Effector memory CD8-positive, alpha-beta T cell (primary cell): Measurements from ENCODE around the gene CXCL9.
A peak's percentile ranks its signal among the peaks of the same experiment; 100 is the strongest.
"Not testable (repeated sequence)": the region's sequence is repeated elsewhere in the genome, so short reads cannot be mapped to it uniquely, and the experiment has no call there.

ENCODE experiments used
- ATAC-seq: fragments of 150-1000 bp; cut with Tn5 transposase; replicated peaks from 2 replicates; pipeline ENCODE4 v1.10.0; 2021; ENCODE audit warnings: mild to moderate bottlenecking, moderate library complexity
- DNase-seq, 3 experiments: peaks; one replicate each; pipeline ENCODE4 v3.0.0; 2021
- H3K27ac Mint-ChIP-seq, 2 donors: one replicate each; pipeline ENCODE4 v1.8.0; 2022; ENCODE audit warnings: mild to moderate bottlenecking in 2 of 2, mixed read lengths in 2 of 2, moderate library complexity in 2 of 2
- H3K27me3 Mint-ChIP-seq, 2 donors: one replicate each; pipeline ENCODE4 v1.8.0; 2022; ENCODE audit warnings: mixed read lengths in 2 of 2
- H3K36me3 Mint-ChIP-seq: one replicate; pipeline ENCODE4 v1.8.0; 2022; ENCODE audit warnings: mild to moderate bottlenecking, moderate library complexity, mixed read lengths; ENCODE audit not compliant: insufficient read depth
- H3K4me1 Mint-ChIP-seq, 2 donors: one replicate each; pipeline ENCODE4 v1.8.0; 2022; ENCODE audit warnings: low read depth in 2 of 2, mixed read lengths in 2 of 2
- H3K4me3 Mint-ChIP-seq, 2 donors: one replicate each; pipeline ENCODE4 v1.8.0; 2022; ENCODE audit warnings: mild to moderate bottlenecking in 2 of 2, mixed read lengths in 2 of 2, moderate library complexity in 2 of 2
- H3K9me3 Mint-ChIP-seq, 2 donors: one replicate each; pipeline ENCODE4 v1.8.0; 2022; ENCODE audit warnings: mixed read lengths in 2 of 2
- total RNA-seq, 9 experiments: gene quantifications; one replicate each; lab custom pipeline; 2026; lab: John Stamatoyannopoulos, UW

CXCL9 gene
- 0 to 2.8 (median 0.11) reads per million in 9 experiments for total RNA-seq

DNA sequence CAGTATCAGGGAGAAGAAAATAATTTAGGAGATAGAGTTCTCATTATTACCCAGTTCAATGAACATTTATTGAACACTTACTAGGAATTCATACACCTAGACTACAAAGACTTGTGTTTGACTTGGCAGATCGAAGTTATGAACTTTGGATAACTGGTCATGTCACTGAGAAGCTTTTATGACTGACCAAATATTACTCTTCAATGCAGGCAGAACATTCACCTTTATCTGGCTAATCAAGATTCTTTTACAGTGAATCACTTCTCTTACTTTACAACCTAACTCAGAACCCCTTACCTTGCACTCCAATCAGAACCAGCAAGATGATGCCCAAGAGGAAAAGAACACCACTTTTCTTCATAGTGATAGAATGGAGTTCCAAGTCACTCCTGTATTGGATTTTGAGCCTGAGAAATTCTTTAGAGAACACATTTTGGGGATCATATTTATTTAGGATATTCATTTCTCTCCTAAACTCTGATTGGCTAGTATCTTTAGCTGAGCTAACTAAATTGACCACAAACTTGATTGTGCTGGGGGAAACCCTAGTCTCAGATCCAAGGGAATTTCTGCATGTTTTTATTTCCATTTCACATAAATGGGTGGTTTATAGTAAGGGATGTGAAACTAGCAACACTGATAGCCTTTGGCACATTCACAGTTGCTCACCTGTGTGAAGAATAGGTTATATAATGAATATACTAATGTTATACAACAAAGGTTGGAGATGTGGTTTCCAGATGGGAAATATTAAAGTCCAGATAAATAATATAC is at the start of gene CXCL9:
Gene CXCL9, minus strand, starts transcription at position 421 of the 774 bp plus-strand sequence. Its CDS starts 60 bp downstream, at position 361.
- Mint-ChIP-seq H3K9me3 (no peaks in the 10 kb centered on the region), H3K4me3 (no peak within 1 kb of the TSS), H3K27me3 (peaks cover 30 to 43% of the 10 kb centered on the region in 2 donors), H3K4me1 (no peaks in the 10 kb centered on the region), H3K36me3 (no peaks in the 10 kb centered on the region), H3K27ac (no peak within 1 kb of the TSS)
- no peak for ATAC-seq
- no peak for DNase-seq

DNA sequence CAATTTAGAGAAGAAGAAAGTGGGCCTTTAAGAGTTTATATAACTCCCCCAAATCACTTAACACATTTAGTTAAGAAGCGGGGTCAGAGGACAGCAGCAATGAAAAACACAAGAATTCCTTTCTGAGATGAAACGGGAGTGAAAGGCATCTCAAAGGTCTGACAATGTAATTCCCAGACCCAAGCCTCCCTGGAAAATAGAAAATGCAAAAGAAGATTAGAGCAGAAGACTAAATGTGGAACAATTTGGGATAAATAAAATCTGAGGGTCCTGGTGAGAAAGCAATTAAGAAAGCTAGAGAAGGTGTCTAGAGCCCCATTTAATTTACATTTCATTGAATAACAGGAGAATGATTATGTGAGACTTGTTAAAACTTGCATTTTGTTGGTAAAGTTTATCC is 48.1 kb upstream of the CXCL9 start:
- no peak overlapping the region for H3K27ac Mint-ChIP-seq
- no peaks in the 10 kb centered on the region for H3K36me3 Mint-ChIP-seq
- no peak for ATAC-seq
- no peaks in the 10 kb centered on the region for H3K9me3 Mint-ChIP-seq
- H3K4me1 Mint-ChIP-seq, result no peaks in the 10 kb centered on the region
- no peak for DNase-seq
- no peak overlapping the region for H3K4me3 Mint-ChIP-seq
- peaks cover 7 to 14% of the 10 kb centered on the region in 2 donors for H3K27me3 Mint-ChIP-seq

DNA sequence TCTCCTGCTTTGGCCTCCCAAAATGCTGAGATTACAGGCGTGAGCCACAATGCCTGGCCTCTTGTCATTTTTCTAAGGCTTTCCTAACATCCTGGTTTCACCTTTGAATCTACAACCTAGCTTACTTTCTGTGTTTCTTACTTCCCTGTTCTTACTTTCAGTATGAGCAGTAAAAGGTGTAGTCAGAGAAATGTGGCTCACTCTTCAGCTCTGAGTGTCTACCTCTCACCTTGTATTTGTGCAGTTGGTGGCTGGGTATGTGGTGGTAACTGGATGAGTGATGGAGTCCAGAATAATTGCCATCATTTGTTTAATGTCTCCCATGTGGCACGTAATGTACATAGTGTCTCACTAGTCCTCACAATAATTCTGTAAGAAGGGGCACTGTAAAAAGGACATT is 47.7 kb upstream of the CXCL9 start:
- DNase-seq (no peak), ATAC-seq (no peak)
- Mint-ChIP-seq H3K36me3 (no peaks in the 10 kb centered on the region), H3K27me3 (peaks cover 7 to 14% of the 10 kb centered on the region in 2 donors), H3K27ac (no peak overlapping the region), H3K4me1 (no peaks in the 10 kb centered on the region), H3K9me3 (no peaks in the 10 kb centered on the region), H3K4me3 (no peak overlapping the region)

DNA sequence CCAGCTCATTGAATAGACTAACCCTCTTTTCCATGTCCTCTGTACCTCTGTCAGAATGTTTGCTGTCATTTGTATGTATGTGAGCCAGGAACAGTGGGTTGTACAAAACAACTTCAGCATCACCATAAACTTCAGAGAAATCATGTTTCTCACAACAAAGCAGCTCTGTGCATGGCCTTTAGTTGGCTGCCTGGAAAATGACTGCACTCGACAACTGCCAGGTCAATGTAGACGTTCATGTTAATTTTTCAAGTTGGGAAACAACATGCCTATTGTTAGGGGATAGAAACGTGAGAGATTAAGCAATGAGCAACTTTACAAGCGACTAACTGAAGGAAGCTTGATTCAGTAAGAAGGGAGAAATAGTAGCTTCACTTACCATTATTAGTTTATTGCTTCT is 46.4 kb upstream of the CXCL9 start:
- no peaks in the 10 kb centered on the region for H3K9me3 Mint-ChIP-seq
- H3K27me3 Mint-ChIP-seq, result peaks cover 8 to 14% of the 10 kb centered on the region in 2 donors
- H3K27ac Mint-ChIP-seq, result no peak overlapping the region
- no peak overlapping the region for H3K4me3 Mint-ChIP-seq
- ATAC-seq, result no peak
- H3K36me3 Mint-ChIP-seq, result no peaks in the 10 kb centered on the region
- DNase-seq, result no peak
- no peaks in the 10 kb centered on the region for H3K4me1 Mint-ChIP-seq

DNA sequence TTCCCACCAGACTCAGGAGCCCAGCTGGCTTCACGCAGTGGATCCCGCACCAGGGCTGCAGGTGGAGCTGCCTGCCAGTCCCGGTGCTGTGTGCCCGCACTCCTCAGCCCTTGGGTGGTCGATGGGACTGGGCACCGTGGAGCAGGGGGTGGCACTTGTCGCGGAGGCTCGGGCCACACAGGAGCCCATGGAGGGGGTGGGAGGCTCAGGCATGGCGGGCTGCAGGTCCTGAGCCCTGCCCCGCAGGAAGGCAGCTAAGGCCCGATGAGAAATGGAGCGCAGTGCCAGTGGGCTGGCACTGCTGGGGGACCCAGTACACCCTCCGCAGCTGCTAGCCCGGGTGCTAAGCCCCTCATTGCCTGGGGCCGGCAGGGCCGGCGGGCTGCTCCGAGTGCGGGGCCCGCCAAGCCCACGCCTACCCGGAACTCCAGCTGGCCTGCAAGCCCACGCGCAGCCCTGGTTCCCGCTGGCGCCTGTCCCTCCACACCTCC is 43.3 kb upstream of the CXCL9 start:
- not testable (repeated sequence) for ATAC-seq, H3K4me3 Mint-ChIP-seq, H3K4me1 Mint-ChIP-seq, H3K27ac Mint-ChIP-seq, H3K9me3 Mint-ChIP-seq, H3K36me3 Mint-ChIP-seq, DNase-seq
- H3K27me3 Mint-ChIP-seq, result peaks cover 14% of the 10 kb centered on the region in 2 donors

DNA sequence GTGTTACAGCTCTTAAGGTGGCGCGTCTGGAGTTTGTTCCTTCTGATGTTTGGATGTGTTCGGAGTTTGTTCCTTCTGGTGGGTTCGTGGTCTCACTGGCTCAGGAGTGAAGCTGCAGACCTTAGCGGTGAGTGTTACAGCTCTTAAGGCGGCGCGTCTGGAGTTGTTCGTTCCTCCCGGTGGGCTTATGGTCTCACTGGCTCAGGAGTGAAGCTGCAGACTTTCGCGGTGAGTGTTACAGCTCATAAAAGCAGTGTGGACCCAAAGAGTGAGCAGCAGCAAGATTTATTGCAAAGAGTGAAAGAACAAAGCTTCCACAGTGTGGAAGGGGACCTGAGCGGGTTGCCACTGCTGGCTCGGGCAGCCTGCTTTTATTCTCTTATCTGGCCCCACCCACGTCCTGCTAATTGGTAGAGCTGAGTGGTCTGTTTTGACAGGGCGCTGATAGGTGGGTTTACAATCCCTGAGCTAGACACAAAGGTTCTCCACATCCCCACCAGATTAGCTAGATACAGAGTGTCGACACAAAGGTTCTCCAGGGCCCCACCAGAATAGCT is 42.6 kb upstream of the CXCL9 start:
- not testable (repeated sequence) for H3K36me3 Mint-ChIP-seq, ATAC-seq, H3K27ac Mint-ChIP-seq, H3K4me1 Mint-ChIP-seq, H3K4me3 Mint-ChIP-seq, H3K9me3 Mint-ChIP-seq, DNase-seq
- peaks cover 8 to 14% of the 10 kb centered on the region in 2 donors for H3K27me3 Mint-ChIP-seq

DNA sequence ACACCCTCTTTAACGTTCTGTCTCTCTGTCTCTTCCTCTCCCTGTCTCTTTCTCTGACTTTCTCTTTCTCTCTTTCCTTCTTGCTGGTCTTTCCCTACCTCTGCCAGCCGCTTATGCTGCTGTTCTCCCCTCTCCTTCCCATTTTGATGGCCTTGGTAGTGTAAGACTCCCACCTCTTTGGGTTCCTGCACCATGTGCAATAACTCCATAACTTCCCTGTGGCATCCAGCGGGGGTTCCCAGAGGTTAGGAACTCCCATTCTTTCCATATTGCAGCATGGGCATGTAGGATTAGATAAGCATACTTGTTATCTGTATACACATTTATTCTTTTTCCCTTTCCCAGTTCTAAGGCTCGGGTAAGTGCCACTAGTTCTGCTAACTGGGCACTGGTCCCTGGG is 37.4 kb upstream of the CXCL9 start:
- not testable (repeated sequence) for H3K36me3 Mint-ChIP-seq, DNase-seq, H3K4me3 Mint-ChIP-seq, H3K4me1 Mint-ChIP-seq, H3K27ac Mint-ChIP-seq, ATAC-seq, H3K9me3 Mint-ChIP-seq
- H3K27me3 Mint-ChIP-seq, result peaks cover 13 to 14% of the 10 kb centered on the region in 2 donors

DNA sequence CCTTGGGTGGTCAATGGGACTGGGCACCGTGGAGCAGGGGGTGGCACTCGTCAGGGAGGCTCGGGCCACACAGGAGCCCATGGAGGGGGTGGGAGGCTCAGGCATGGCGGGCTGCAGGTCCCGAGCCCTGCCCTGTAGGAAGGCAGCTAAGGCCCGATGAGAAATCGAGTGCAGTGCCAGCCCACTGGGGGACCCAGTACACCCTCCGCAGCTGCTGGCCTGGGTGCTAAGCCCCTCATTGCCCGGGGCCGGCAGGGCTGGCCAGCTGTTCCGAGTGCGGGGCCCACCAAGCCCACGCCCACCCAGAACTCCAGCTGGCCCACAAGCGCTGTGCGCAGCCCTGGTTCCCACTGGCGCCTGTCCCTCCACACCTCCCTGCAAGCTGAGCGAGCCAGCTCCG is 36.0 kb upstream of the CXCL9 start:
- not testable (repeated sequence) for ATAC-seq, H3K36me3 Mint-ChIP-seq, DNase-seq, H3K9me3 Mint-ChIP-seq, H3K4me1 Mint-ChIP-seq, H3K4me3 Mint-ChIP-seq, H3K27ac Mint-ChIP-seq
- H3K27me3 Mint-ChIP-seq, result peaks cover 9 to 13% of the 10 kb centered on the region in 2 donors

DNA sequence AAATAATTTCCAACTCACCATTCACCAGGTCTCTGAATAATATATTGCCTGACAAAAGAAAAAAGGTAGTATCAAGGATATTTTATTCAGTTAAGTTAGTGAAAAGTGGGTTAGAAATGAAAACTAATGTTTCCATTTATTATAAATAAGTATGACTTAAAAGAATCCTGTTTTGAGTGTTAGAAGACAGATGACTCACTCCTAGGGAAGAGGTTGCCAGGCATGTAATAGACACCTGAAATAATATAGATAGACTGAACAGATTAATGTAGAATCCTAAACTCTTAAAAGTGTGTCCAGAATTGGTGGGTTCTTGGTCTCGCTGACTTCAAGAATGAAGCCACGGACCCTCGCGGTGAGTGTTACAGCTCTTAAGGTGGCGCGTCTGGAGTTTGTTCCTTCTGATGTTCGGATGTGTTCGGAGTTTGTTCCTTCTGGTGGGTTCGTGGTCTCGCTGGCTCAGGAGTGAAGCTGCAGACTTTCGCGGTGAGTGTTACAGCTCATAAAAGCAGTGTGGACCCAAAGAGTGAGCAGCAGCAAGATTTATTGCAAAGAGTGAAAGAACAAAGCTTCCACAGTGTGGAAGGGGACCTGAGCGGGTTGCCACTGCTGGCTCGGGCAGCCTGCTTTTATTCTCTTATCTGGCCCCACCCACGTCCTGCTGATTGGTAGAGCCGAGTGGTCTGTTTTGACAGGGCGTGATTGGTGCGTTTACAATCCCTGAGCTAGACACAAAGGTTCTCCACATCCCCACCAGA is 35.1 kb upstream of the CXCL9 start:
- not testable (repeated sequence) for H3K36me3 Mint-ChIP-seq, H3K4me1 Mint-ChIP-seq, DNase-seq, H3K9me3 Mint-ChIP-seq, H3K27ac Mint-ChIP-seq, ATAC-seq
- peaks cover 0 to 13% of the 10 kb centered on the region in 2 donors for H3K27me3 Mint-ChIP-seq
- peak overlapping the region; percentile 61 to 63 for H3K4me3 Mint-ChIP-seq

DNA sequence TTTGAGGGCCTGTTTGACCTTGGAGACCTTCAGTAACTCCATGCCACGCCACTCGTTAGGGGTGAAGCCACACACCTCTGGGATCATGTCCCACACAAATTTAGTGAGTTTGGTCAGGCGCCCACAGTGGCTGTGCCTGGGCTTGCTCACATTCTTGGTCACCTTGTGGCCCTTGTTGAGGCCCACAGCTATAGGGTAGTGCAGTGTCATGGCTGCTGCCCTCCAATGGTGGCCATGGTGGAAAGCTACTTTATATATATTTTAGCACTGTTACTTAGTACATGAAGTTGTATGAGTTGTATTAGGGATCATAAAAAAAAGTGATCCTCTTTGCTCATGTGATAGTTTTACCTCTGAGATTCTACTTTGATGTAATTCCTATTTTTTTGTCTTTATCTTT is 29.5 kb upstream of the CXCL9 start:
- ATAC-seq (no peak), DNase-seq (no peak)
- H3K27me3 Mint-ChIP-seq, result peaks cover under 1 to 6% of the 10 kb centered on the region in 2 donors
- no peaks in the 10 kb centered on the region for H3K9me3 Mint-ChIP-seq
- H3K27ac Mint-ChIP-seq, result no peak overlapping the region
- no peak overlapping the region for H3K4me3 Mint-ChIP-seq
- no peaks in the 10 kb centered on the region for H3K36me3 Mint-ChIP-seq
- no peaks in the 10 kb centered on the region for H3K4me1 Mint-ChIP-seq

DNA sequence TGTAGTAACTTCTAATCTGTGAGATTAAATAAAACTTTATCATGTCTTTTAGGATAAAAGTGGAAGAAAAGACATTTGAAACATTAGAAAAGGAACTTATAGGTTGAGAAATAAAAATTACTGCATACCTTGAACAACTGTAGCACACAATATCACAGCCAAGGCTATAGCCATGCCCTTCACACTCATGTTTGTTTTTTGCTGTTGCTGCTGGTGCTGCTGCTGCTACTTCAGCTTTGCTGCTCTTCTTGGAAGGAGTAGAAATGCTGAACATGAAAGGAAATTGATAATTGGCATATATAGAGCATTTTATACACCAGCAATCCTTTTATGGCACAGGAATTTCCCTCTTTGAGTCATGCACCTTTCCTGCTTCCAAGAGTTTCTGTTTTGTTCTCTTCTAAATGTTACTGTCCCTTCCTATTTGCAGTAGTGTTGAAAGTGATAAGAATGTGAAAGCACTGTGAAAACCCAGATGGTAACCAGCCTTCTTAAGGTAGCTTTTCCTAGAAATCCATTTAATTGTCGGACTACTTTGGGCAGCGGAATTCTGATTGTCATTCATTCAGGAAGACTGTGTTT is 28.6 kb upstream of the CXCL9 start, which contains the start of gene CXCL11:
Gene CXCL11, minus strand, starts transcription at position 272 of the 582 bp plus-strand sequence. Its CDS starts 83 bp downstream, at position 189.
- peaks cover 4 to 7% of the 10 kb centered on the region in 2 donors for H3K27me3 Mint-ChIP-seq
- H3K4me3 Mint-ChIP-seq, result no peak within 1 kb of the TSS
- H3K27ac Mint-ChIP-seq, result no peak within 1 kb of the TSS
- ATAC-seq (no peak), DNase-seq (no peak)
- no peaks in the 10 kb centered on the region for H3K9me3 Mint-ChIP-seq
- no peaks in the 10 kb centered on the region for H3K36me3 Mint-ChIP-seq
- no peaks in the 10 kb centered on the region for H3K4me1 Mint-ChIP-seq

DNA sequence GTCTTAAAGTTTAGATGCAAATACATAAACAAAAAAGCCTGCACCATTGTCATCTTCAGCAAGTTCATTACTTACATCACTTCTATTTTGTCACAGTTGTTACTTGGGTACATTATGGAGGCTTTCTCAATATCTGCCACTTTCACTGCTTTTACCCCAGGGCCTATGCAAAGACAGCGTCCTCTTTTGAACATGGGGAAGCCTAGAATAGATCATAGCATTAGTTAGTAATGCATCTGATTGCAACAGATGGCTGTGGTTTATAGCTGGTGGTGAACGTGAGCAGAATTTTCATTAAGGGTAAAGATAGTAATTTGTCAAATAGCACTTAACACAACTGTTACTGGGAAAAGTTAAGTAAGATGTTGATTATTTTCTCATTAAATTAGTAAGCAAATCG is 27.8 kb upstream of the CXCL9 start:
- H3K36me3 Mint-ChIP-seq, result no peaks in the 10 kb centered on the region
- no peak overlapping the region for H3K4me3 Mint-ChIP-seq
- no peak for DNase-seq
- ATAC-seq, result no peak
- no peak overlapping the region for H3K27ac Mint-ChIP-seq
- H3K4me1 Mint-ChIP-seq, result no peaks in the 10 kb centered on the region
- H3K27me3 Mint-ChIP-seq, result peaks cover 7% of the 10 kb centered on the region in 2 donors
- no peaks in the 10 kb centered on the region for H3K9me3 Mint-ChIP-seq

DNA sequence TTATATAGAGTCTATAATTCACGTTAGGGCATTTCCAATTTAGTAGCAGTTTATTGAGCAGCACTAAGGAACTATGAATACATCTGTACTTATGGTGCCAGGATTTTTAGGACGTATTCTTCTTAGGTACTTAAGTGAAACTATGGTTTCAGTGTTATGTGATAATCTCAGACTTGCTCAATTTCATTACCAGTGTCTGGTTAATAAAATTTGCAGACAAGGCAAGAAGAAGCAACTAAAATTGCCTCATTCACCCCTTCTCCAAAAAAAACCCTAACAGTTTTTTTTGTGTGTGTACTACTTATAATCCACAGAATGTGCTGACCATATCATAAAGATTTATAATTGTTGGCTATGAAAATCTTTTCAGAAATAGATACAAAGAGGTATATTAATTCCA is 22.0 kb upstream of the CXCL9 start:
- Mint-ChIP-seq H3K9me3 (no peaks in the 10 kb centered on the region), H3K4me3 (no peak overlapping the region), H3K27me3 (peaks cover 13 to 25% of the 10 kb centered on the region in 2 donors), H3K4me1 (peaks cover 0 to 1% of the 10 kb centered on the region in 2 donors), H3K36me3 (no peaks in the 10 kb centered on the region), H3K27ac (no peak overlapping the region)
- DNase-seq (no peak), ATAC-seq (no peak)
